ENCODE data around the gene CARHSP1. TPM values are rescaled to one million over a fixed set of nuclear protein-coding genes. Genes with fewer than 3 reads are reported as not detected.

CARHSP1 gene
- total and polyA plus RNA-seq, 8 donors: 19.8 to 78.7 (median 32.3) TPM

DNA sequence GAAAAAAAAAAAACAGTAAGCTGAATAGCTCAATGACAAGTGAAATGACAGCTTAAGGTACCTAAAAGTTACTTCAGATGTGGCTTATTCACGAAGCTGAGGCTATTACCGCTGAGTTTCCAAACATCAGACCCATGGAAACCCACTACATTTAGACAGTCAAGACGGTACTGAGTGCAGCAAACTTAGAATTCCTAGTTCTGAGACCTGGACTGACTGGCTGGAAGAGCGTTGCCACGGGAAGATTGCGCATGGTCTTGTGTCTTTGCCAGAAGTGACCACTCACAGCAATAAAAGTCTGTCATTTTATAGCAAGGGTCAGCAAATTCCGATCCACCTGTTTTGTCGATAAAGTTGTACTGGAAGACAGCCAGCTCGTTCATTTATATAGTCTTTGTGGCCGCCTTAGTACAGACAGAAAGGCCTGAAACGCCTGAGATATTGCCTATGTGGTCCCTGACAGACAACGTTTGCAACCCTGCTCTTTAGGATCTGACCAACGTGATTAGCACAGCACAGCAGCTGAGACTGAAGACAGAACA is 32.6 kb upstream of the CARHSP1 start:
- FAIRE-seq: no peak
- intact Hi-C loops (cut with DNase I): no loop called here
- no peaks in the 10 kb centered on the region for H3K27me3 ChIP-seq
- no peaks in the 10 kb centered on the region for H3K4me1 ChIP-seq
- H3K36me3 ChIP-seq: peaks cover 0 to 97% (median 49%) of the 10 kb centered on the region in 3 donors
- WGBS, 2 donors: 79 to 81% methylated on average over 13 of the region's 13 CpGs
- no peak for DNase-seq
- no peak overlapping the region for H3K27ac ChIP-seq
- H3K4me3 ChIP-seq: no peak overlapping the region
- no peak for TF ChIP-seq CTCF (IDR thresholded peaks at IDR 0.05)
- no peaks in the 10 kb centered on the region for H3K9me3 ChIP-seq
- no peak for ATAC-seq

GRCh38 chr16:8900343-8900742 is 31.5 kb upstream of the CARHSP1 start:
- Histone ChIP-seq H3K27ac (no peak overlapping the region), H3K27me3 (no peaks in the 10 kb centered on the region), H3K36me3 (peaks cover 4 to 95% (median 52%) of the 10 kb centered on the region in 3 donors), H3K4me3 (no peak overlapping the region), H3K4me1 (no peaks in the 10 kb centered on the region), H3K9me3 (no peaks in the 10 kb centered on the region)
- WGBS, 2 donors: 76 to 81% methylated on average over 5 of the region's 5 CpGs
- FAIRE-seq (no peak), ATAC-seq (no peak), DNase-seq (no peak)
- intact Hi-C loops (cut with DNase I): no loop called here
- TF ChIP-seq CTCF (IDR thresholded peaks at IDR 0.05): no peak

GRCh38 chr16:8899709-8900317 is 31.0 kb upstream of the CARHSP1 start:
- no peak overlapping the region for H3K4me3 ChIP-seq
- FAIRE-seq: no peak
- no peak for ATAC-seq
- no peak for DNase-seq
- peaks cover 4 to 95% (median 57%) of the 10 kb centered on the region in 3 donors for H3K36me3 ChIP-seq
- no peaks in the 10 kb centered on the region for H3K4me1 ChIP-seq
- no peak overlapping the region for H3K27ac ChIP-seq
- no peaks in the 10 kb centered on the region for H3K9me3 ChIP-seq
- WGBS, 2 donors: 88 to 95% methylated on average over 9 of the region's 9 CpGs
- no peaks in the 10 kb centered on the region for H3K27me3 ChIP-seq
- intact Hi-C loops (cut with DNase I): no loop called here
- no peak for TF ChIP-seq CTCF (IDR thresholded peaks at IDR 0.05)

GRCh38 chr16:8898660-8899318 is 30.0 kb upstream of the CARHSP1 start:
- Histone ChIP-seq H3K27me3 (no peaks in the 10 kb centered on the region), H3K27ac (no peak overlapping the region), H3K9me3 (no peaks in the 10 kb centered on the region), H3K4me3 (no peak overlapping the region), H3K4me1 (no peaks in the 10 kb centered on the region), H3K36me3 (peaks cover 4 to 95% (median 62%) of the 10 kb centered on the region in 3 donors)
- FAIRE-seq (no peak), DNase-seq (no peak), ATAC-seq (no peak)
- intact Hi-C loops (cut with DNase I): no loop called here
- no peak for TF ChIP-seq CTCF (IDR thresholded peaks at IDR 0.05)
- 90 to 93% methylated on average over 3 of the region's 3 CpGs for whole genome bisulfite sequencing, 2 donors

Data from pancreas (tissue), 10 donors.